HK-2 (cell line): Measurements from ENCODE around the gene SDK2.
A peak's percentile ranks its signal among the peaks of the same experiment; 100 is the strongest.
"Not testable (repeated sequence)": the region's sequence is repeated elsewhere in the genome, so short reads cannot be mapped to it uniquely, and the experiment has no call there.

Experiments used
- DNase-seq: peaks from one replicate; pipeline ENCODE4 v3.0.0-alpha.2; 2018; ENCODE audit not compliant: unreplicated experiment

The SDK2 gene

GRCh38 chr17:73325527-73325842 lies 318.8 kb downstream of the SDK2 start:
- DNase-seq, result no peak

GRCh38 chr17:73324711-73325526 lies 319.3 kb downstream of the SDK2 start:
- no peak for DNase-seq

- no peak for DNase-seq
Observed at GRCh38 chr17:73324160-73324475, 320.1 kb downstream of the SDK2 start.

- DNase-seq, result no peak
Observed at GRCh38 chr17:73323409-73324159, 320.7 kb downstream of the SDK2 start.

GRCh38 chr17:73320601-73321264 lies 323.5 kb downstream of the SDK2 start:
- DNase-seq, result no peak

- no peak for DNase-seq
Observed at GRCh38 chr17:73319766-73320165, 324.5 kb downstream of the SDK2 start.

- no peak for DNase-seq
Observed at GRCh38 chr17:73318836-73319235, 325.4 kb downstream of the SDK2 start.

GRCh38 chr17:73318427-73318813 lies 325.8 kb downstream of the SDK2 start:
- DNase-seq, result no peak

- no peak for DNase-seq
Observed at GRCh38 chr17:73317513-73318426, 326.5 kb downstream of the SDK2 start.

GRCh38 chr17:73316919-73317505 lies 327.2 kb downstream of the SDK2 start:
- DNase-seq, result no peak

- DNase-seq, result no peak
Observed at GRCh38 chr17:73315471-73315870, 328.8 kb downstream of the SDK2 start.

- no peak for DNase-seq
Observed at GRCh38 chr17:73313526-73314127, 330.6 kb downstream of the SDK2 start.

- DNase-seq, result not testable (repeated sequence)
Observed at GRCh38 chr17:73312887-73313286, 331.4 kb downstream of the SDK2 start.

GRCh38 chr17:73311781-73312641 lies 332.2 kb downstream of the SDK2 start, which contains the start of gene CDC42EP4:
Gene CDC42EP4 (minus strand): TSS chr17:73312001. CDS start chr17:73286500, 25,501 bp downstream.
- peak; percentile 96 for DNase-seq

GRCh38 chr17:73311428-73311780 lies 332.8 kb downstream of the SDK2 start:
- DNase-seq, result no peak

- DNase-seq, result no peak
Observed at GRCh38 chr17:73309727-73310596, 334.3 kb downstream of the SDK2 start.

GRCh38 chr17:73308959-73309358 lies 335.3 kb downstream of the SDK2 start:
- not testable (repeated sequence) for DNase-seq

- DNase-seq, result peak; percentile 82
Observed at GRCh38 chr17:73308017-73308823, 336.0 kb downstream of the SDK2 start.
